Measurements from ENCODE around the gene CCDC47. TPM values are rescaled to one million over a fixed set of nuclear protein-coding genes. Genes with fewer than 3 reads are reported as not detected.

CCDC47 gene
- total RNA-seq, 1 donor from 2014 or later: 65.2 TPM

GRCh38 chr17:63819585-63820537, 46.5 kb upstream of the CCDC47 start:
- H3K27me3 Mint-ChIP-seq: no peaks in the 10 kb centered on the region
- H3K27ac Mint-ChIP-seq: peak overlapping the region; percentile 94

DNA sequence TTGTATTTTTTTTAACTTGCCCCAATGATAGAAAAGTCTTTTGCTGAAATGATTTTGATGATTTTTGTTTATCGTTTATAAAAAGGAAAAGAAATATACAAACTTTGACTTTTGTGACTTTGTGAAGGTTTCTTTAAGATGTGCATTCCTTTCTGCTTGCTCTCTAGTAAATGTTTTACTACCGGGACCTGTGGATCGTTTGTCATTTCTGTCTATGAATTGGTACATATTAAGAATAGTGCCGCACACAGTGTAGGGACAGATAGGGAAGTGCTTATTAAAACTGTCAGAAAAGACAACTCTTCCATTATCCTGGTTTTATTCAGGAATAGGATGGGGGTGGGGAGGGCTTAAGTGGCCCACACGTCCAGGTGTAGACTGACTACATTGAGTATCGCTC, 45.7 kb upstream of the CCDC47 start:
- Mint-ChIP-seq H3K9me3 (ENCODE audit: low read depth) (no peaks in the 10 kb centered on the region), H3K27ac (peak overlapping the region; percentile 94), H3K4me1 (ENCODE audit: low read depth) (peaks cover 7% of the 10 kb centered on the region), H3K36me3 (ENCODE audit: insufficient read depth) (peaks cover 34% of the 10 kb centered on the region), H3K27me3 (no peaks in the 10 kb centered on the region), H3K4me3 (ENCODE audit: low read depth) (no peak overlapping the region)
- no peak for TF ChIP-seq CTCF (IDR thresholded peaks at IDR 0.05; ENCODE audit: unreplicated experiment)
- DNase-seq (ENCODE audit: low spot score, unreplicated experiment): no peak

More at GRCh38 chr17:63819585-63820537, 46.5 kb upstream of the CCDC47 start:
- H3K9me3 Mint-ChIP-seq (ENCODE audit: low read depth): no peaks in the 10 kb centered on the region
- no peak overlapping the region for H3K4me3 Mint-ChIP-seq (ENCODE audit: low read depth)
- H3K36me3 Mint-ChIP-seq (ENCODE audit: insufficient read depth): peaks cover 39% of the 10 kb centered on the region
- peaks cover 7% of the 10 kb centered on the region for H3K4me1 Mint-ChIP-seq (ENCODE audit: low read depth)
- DNase-seq (ENCODE audit: low spot score, unreplicated experiment): no peak
- TF ChIP-seq CTCF (IDR thresholded peaks at IDR 0.05; ENCODE audit: unreplicated experiment): no peak

DNA sequence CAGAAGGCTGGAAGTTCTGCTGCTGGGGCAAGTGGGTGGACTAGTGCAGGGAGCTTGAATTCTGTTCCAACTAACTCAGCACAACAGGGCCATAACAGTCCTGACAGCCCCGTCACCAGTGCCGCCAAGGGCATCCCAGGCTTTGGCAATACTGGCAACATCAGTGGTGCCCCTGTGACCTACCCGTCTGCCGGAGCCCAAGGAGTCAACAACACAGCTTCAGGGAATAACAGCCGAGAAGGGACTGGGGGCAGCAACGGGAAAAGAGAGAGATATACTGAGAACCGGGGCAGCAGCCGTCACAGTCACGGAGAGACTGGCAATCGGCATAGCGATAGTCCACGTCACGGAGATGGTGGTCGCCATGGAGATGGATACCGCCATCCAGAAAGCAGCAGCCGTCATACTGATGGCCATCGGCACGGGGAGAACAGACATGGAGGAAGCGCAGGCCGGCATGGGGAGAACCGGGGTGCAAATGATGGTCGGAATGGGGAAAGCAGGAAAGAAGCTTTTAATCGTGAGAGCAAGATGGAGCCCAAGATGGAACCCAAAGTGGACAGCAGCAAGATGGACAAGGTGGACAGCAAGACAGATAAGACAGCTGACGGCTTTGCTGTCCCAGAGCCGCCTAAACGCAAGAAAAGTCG, 44.5 kb upstream of the CCDC47 start:
- Mint-ChIP-seq H3K4me1 (ENCODE audit: low read depth) (peaks cover 7% of the 10 kb centered on the region), H3K27ac (peak overlapping the region; percentile 48), H3K36me3 (ENCODE audit: insufficient read depth) (peaks cover 29% of the 10 kb centered on the region), H3K4me3 (ENCODE audit: low read depth) (no peak overlapping the region), H3K9me3 (ENCODE audit: low read depth) (no peaks in the 10 kb centered on the region), H3K27me3 (no peaks in the 10 kb centered on the region)
- TF ChIP-seq CTCF (IDR thresholded peaks at IDR 0.05; ENCODE audit: unreplicated experiment): no peak
- DNase-seq (ENCODE audit: low spot score, unreplicated experiment): no peak

GRCh38 chr17:63816669-63817068, 43.3 kb upstream of the CCDC47 start:
- no peak for DNase-seq (ENCODE audit: low spot score, unreplicated experiment)
- H3K36me3 Mint-ChIP-seq (ENCODE audit: insufficient read depth): peaks cover 22% of the 10 kb centered on the region
- no peaks in the 10 kb centered on the region for H3K27me3 Mint-ChIP-seq
- H3K9me3 Mint-ChIP-seq (ENCODE audit: low read depth): no peaks in the 10 kb centered on the region
- no peak for TF ChIP-seq CTCF (IDR thresholded peaks at IDR 0.05; ENCODE audit: unreplicated experiment)
- peaks cover 7% of the 10 kb centered on the region for H3K4me1 Mint-ChIP-seq (ENCODE audit: low read depth)
- no peak overlapping the region for H3K27ac Mint-ChIP-seq
- no peak overlapping the region for H3K4me3 Mint-ChIP-seq (ENCODE audit: low read depth)

DNA sequence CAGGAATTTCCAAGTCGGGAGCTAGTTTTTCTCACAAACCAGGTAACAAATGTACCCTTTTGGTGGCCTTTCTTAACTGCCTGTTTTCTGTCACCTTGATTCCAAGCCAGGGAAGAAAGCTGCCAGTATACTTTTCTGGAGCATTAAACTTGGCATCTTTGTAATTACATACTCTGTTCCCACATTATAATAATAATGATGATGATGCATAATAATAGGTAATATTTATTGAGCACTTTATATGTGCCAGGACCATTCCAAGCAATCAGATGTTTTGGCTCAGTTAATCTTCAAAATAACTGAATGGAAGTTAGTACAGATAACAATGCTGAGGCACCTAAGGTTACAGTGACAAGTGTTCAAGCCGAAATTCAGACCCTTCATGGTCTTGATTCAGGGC, 42.7 kb upstream of the CCDC47 start:
- Mint-ChIP-seq H3K4me1 (ENCODE audit: low read depth) (peaks cover 7% of the 10 kb centered on the region), H3K9me3 (ENCODE audit: low read depth) (no peaks in the 10 kb centered on the region), H3K27ac (no peak overlapping the region), H3K4me3 (ENCODE audit: low read depth) (no peak overlapping the region), H3K27me3 (no peaks in the 10 kb centered on the region), H3K36me3 (ENCODE audit: insufficient read depth) (peaks cover 22% of the 10 kb centered on the region)
- DNase-seq (ENCODE audit: low spot score, unreplicated experiment): no peak
- TF ChIP-seq CTCF (IDR thresholded peaks at IDR 0.05; ENCODE audit: unreplicated experiment): no peak
